ENCODE results near the gene OR2T34.
"Not testable (repeated sequence)": the region's sequence is repeated elsewhere in the genome, so short reads cannot be mapped to it uniquely, and the experiment has no call there.

Gene OR2T34

DNA sequence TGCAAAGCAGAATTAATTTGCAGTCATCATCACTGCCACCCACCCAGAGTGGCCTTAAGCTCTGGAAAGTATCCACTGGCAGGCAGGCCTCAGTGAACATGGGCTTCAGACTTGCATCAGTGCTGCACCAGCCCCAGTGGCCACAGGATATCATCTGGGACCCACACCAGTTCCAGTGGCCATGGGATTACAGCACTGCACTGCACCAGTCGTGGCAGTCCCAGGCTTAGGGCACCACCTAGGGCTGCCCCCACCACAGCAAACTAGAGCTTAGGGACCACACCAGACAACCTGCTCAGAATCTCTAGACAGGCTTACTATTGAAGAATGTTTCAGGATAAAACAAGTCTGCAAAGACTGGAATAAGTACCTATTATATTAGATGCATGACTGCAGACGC is 27.2 kb downstream of the OR2T34 start:
- not testable (repeated sequence) for DNase-seq

DNA sequence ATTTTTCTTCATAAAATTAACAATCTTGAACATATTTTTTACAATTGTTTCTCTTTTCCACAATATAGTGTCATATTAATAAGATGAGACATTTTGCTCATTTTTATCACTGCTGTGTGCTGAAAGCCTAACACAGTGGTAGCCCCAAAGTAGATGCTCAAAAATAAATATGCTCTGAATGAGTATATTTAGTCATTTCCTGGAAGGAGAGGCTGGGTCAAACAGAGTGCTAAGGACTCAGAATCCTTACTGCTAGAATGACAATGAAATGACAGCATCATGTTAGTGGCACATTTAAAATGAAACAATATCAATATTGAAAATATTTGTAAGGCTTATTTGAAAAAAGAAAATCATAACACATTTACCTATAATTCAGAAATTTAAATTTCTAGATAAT is 37.1 kb downstream of the OR2T34 start:
- not testable (repeated sequence) for DNase-seq
